HepG2 (cell line): Measurements from ENCODE around the gene UBL3. TPM values are rescaled to one million over a fixed set of nuclear protein-coding genes. Genes with fewer than 3 reads are reported as not detected.

Source experiments
- ATAC-seq: fragments of 200-7000 bp; cut with Tn5 transposase; 3 replicates; pipeline ENCODE4 v1.9.1; 2020; ENCODE audit warnings: mild to moderate bottlenecking, moderate library complexity
- BruUV-seq: library from RNA; stranded (reverse); fragments of 400-500 nt; replicated peaks from 2 replicates; lab custom pipeline; 2021; lab: Mats Ljungman, UMichigan
- CTCF ChIA-PET: fragments of 300-600 bp; formaldehyde crosslinking; extraction: SDS; loops from one replicate; lab custom pipeline; 2021; ENCODE audit warnings: low total read pairs, inconsistent platforms, low intra/inter-chr PET ratio; lab: Yijun Ruan, JAX
- POLR2A ChIA-PET: fragments of 350-600 bp; sonication (Branson Sonifier 250); formaldehyde crosslinking; loops from one replicate; lab custom pipeline; 2020; ENCODE audit warnings: antibody characterized with exemption, inconsistent platforms; lab: Yijun Ruan, JAX
- DNase-seq: peaks from one replicate; pipeline ENCODE4 v3.0.0-alpha.2; 2015; ENCODE audit warnings: low spot score
- FAIRE-seq: peaks from 3 replicates; lab custom pipeline; 2011; peaks lifted over from hg19 to GRCh38; lab: Jason Lieb, UNC
- H2AFZ ChIP-seq: one replicate; pipeline ENCODE4 v1.6.1; 2011; ENCODE audit warnings: low read length, inconsistent platforms
- H3K27ac ChIP-seq: fragments of 300-600 bp; 3 replicates; pipeline ENCODE4 v1.8.0; 2011; ENCODE audit warnings: mixed run types, mild to moderate bottlenecking, mixed read lengths, low read length, inconsistent platforms; ENCODE audit not compliant: insufficient read depth; ENCODE audit errors: extremely low read length
- H3K27me3 ChIP-seq, 2 experiments: fragments of 200-600 bp in 1 of 2; 2 replicates in 1 of 2; 3 replicates in 1 of 2; pipeline versions ENCODE4 v1.6.0 to v1.8.0; 2011; ENCODE audit warnings: low read length in 2 of 2, mild to moderate bottlenecking in 2 of 2, moderate library complexity in 2 of 2, inconsistent platforms in 1 of 2; ENCODE audit not compliant: insufficient read depth in 2 of 2, control insufficient read depth in 1 of 2
- H3K36me3 ChIP-seq, 2 experiments: fragments of 200-600 bp in 1 of 2; replicated peaks in 1 of 2; 2 replicates in 1 of 2; 3 replicates in 1 of 2; pipeline versions ENCODE4 v1.5.1 to v1.8.0; 2011; ENCODE audit warnings: low read length in 2 of 2, inconsistent platforms in 1 of 2; ENCODE audit not compliant: insufficient read depth in 2 of 2, control insufficient read depth in 1 of 2
- H3K4me1 ChIP-seq: 2 replicates; pipeline ENCODE4 v1.5.1; 2012; ENCODE audit warnings: low read length, inconsistent platforms; ENCODE audit not compliant: insufficient read depth
- H3K4me2 ChIP-seq: 2 replicates; pipeline ENCODE4 v1.6.0; 2011; ENCODE audit warnings: low read depth, low read length, inconsistent platforms
- H3K4me3 ChIP-seq, 3 experiments: fragments of 200-600 bp in 1 of 3; sonication (generic), shearing (Covaris generic) in 1 of 3; replicated peaks in 1 of 3; 2 replicates each; pipeline ENCODE4 v1.5.1; 2011 to 2016; ENCODE audit warnings: low read length in 3 of 3, inconsistent platforms in 2 of 3, low read depth in 2 of 3, mild to moderate bottlenecking in 2 of 3, control low read depth in 1 of 3, mixed read lengths in 1 of 3; ENCODE audit not compliant: insufficient read depth in 1 of 3
- H3K79me2 ChIP-seq: one replicate; pipeline ENCODE4 v1.6.1; 2011; ENCODE audit warnings: low read length, inconsistent platforms; ENCODE audit not compliant: insufficient read depth
- H3K9ac ChIP-seq: 2 replicates; pipeline ENCODE4 v1.6.0; 2011; ENCODE audit warnings: mild to moderate bottlenecking, low read depth, low read length, inconsistent platforms; ENCODE audit not compliant: insufficient read depth
- H3K9me3 ChIP-seq: 2 replicates; pipeline ENCODE4 v1.5.1; 2012; ENCODE audit warnings: mild to moderate bottlenecking, low read length
- H4K20me1 ChIP-seq: 2 replicates; pipeline ENCODE4 v1.6.0; 2011; ENCODE audit warnings: inconsistent platforms, mild to moderate bottlenecking, low read length, moderate library complexity; ENCODE audit not compliant: insufficient read depth
- FIP1L1 ChIP-seq: fragments of 200-400 bp; formaldehyde crosslinking; IDR thresholded peaks from 2 replicates; pipeline ENCODE4 v1.6.1; 2018; ENCODE audit warnings: low read depth, mild to moderate bottlenecking, low read length, moderate library complexity, borderline replicate concordance; ENCODE audit not compliant: insufficient read depth
- MEIS2 ChIP-seq: sonication (generic); formaldehyde crosslinking; IDR thresholded peaks from 2 replicates; pipeline ENCODE4 v1.9.0; 2021; ENCODE audit warnings: mild to moderate bottlenecking, missing genetic modification reagents
- NCOA5 ChIP-seq: sonication (generic); formaldehyde crosslinking; IDR thresholded peaks from 2 replicates; pipeline ENCODE4 v1.4.0; 2020; ENCODE audit warnings: missing genetic modification reagents
- SKIL ChIP-seq: sonication (generic); formaldehyde crosslinking; IDR thresholded peaks from 2 replicates; pipeline ENCODE4 v1.8.0; 2022; ENCODE audit warnings: missing genetic modification reagents, mild to moderate bottlenecking, moderate library complexity, borderline replicate concordance
- TEAD3 ChIP-seq: optimal IDR thresholded peaks from 2 replicates; pipeline ENCODE3; 2016; ENCODE audit warnings: borderline replicate concordance
- ZNF260 ChIP-seq: sonication (generic); formaldehyde crosslinking; IDR thresholded peaks from 2 replicates; pipeline ENCODE4 v1.4.0; 2020; ENCODE audit warnings: missing genetic modification reagents, low read depth, mild to moderate bottlenecking, borderline replicate concordance
- ZNF577 ChIP-seq: sonication (generic); formaldehyde crosslinking; IDR thresholded peaks from 2 replicates; pipeline ENCODE4 v1.4.0; 2020; ENCODE audit warnings: mild to moderate bottlenecking, low read depth, missing genetic modification reagents, borderline replicate concordance
- ZNF597 ChIP-seq: sonication (generic); formaldehyde crosslinking; IDR thresholded peaks from 2 replicates; pipeline ENCODE4 v1.5.0; 2020; ENCODE audit warnings: missing genetic modification reagents
- ZNF609 ChIP-seq: sonication (generic); formaldehyde crosslinking; IDR thresholded peaks from 2 replicates; pipeline ENCODE4 v1.4.0; 2020; ENCODE audit warnings: mild to moderate bottlenecking, missing genetic modification reagents, borderline replicate concordance
- ZNF724P ChIP-seq: sonication (generic); formaldehyde crosslinking; IDR thresholded peaks from 2 replicates; pipeline ENCODE4 v1.8.0; 2022; ENCODE audit warnings: missing genetic modification reagents, borderline replicate concordance
- WGBS: methylation state at CpG from one replicate; pipeline ENCODE4 v1.1.6; 2017; ENCODE audit warnings: low lambda C conversion rate; 5-methylcytosine and 5-hydroxymethylcytosine counted together
- in situ Hi-C: cut with HindIII; loops from 2 replicates; pipeline ENCODE4 v1.10.0; 2017; ENCODE audit warnings: low pct_unique_long_range_greater_than_20kb; ENCODE audit not compliant: extremely low pct_ligation_motif_present
- intact Hi-C: fragments of 100-400 bp; cut with micrococcal nuclease; formaldehyde crosslinking; loops from one replicate; pipeline ENCODE4 v1.10.0; 2022; ENCODE audit not compliant: unreplicated experiment
- polyA plus RNA-seq, 8 experiments: library from polyadenylated mRNA; depleted of rRNA in 3 of 8; stranded (reverse) in 7 of 8; unstranded in 1 of 8; fragments of >200 nt; fragmentation: Illumina TruSeq in 4 of 8; extraction: Trizol in 4 of 8; gene quantifications; 2 replicates each; pipeline versions ENCODE4 v1.2.1 to v1.2.3, GENCODE V29; 2011 to 2016; ENCODE audit warnings: low read depth in 4 of 8, missing spikeins in 1 of 8, mixed read lengths in 1 of 8; ENCODE audit not compliant: insufficient read depth in 1 of 8
- total RNA-seq, 5 experiments: library from RNA; depleted of rRNA; stranded (reverse); fragments of >200 nt; fragmentation: Illumina TruSeq; extraction: Trizol; gene quantifications; 2 replicates each; pipeline ENCODE4 v1.2.3, GENCODE V29; 2016; ENCODE audit warnings: low read depth in 1 of 5

The UBL3 gene
- total and polyA plus RNA-seq, 2 of the 13 experiments (the other 11 are each of a cell fraction or from before 2014, with no cell fraction given) = 7.4 to 9.6 TPM

- FAIRE-seq = no peak
- no peaks in the 10 kb centered on the region for H3K4me1 ChIP-seq
- TF ChIP-seq SKIL (CRISPR knock-in tag) = no peak
- TF ChIP-seq, all 625 proteins: peak for 0
- H3K79me2 ChIP-seq = peaks cover 22% of the 10 kb centered on the region
- WGBS = 96% methylated on average over 3 of the region's 3 CpGs
- no peak overlapping the region for H3K27ac ChIP-seq
- DNase-seq (no peak), ATAC-seq (no peak)
- BruUV-seq = no TSS peak
- H3K9ac ChIP-seq = no peak overlapping the region
- ChIA-PET POLR2A (no interaction called here), CTCF (no interaction called here)
- no peaks in the 10 kb centered on the region for H3K9me3 ChIP-seq
- intact Hi-C loops = no loop called here
- in situ Hi-C loops = no loop called here
- H3K27me3 ChIP-seq = no peaks in the 10 kb centered on the region
- no peak overlapping the region for H3K4me3 ChIP-seq
- no peaks in the 10 kb centered on the region for H3K36me3 ChIP-seq
- no peak overlapping the region for H2AFZ ChIP-seq
- H4K20me1 ChIP-seq = peaks cover 9% of the 10 kb centered on the region
- H3K4me2 ChIP-seq = no peak overlapping the region
Measured at GRCh38 chr13:29803221-29803620, 47.2 kb downstream of the UBL3 start.

GRCh38 chr13:29802621-29803020 lies 47.8 kb downstream of the UBL3 start:
- no peak overlapping the region for H3K27ac ChIP-seq
- CTCF ChIA-PET = no interaction called here
- in situ Hi-C loops = no loop called here
- H3K36me3 ChIP-seq = no peaks in the 10 kb centered on the region
- no peak overlapping the region for H3K9ac ChIP-seq
- POLR2A ChIA-PET = no interaction called here
- no peak overlapping the region for H3K4me2 ChIP-seq
- H3K9me3 ChIP-seq = no peaks in the 10 kb centered on the region
- WGBS = 95% methylated on average over 1 of the region's 1 CpG
- H3K4me1 ChIP-seq = no peaks in the 10 kb centered on the region
- ATAC-seq (no peak), FAIRE-seq (no peak), DNase-seq (no peak)
- BruUV-seq = no TSS peak
- intact Hi-C loops = no loop called here
- H2AFZ ChIP-seq = no peak overlapping the region
- H3K79me2 ChIP-seq = peaks cover 17% of the 10 kb centered on the region
- no peak overlapping the region for H3K4me3 ChIP-seq
- H4K20me1 ChIP-seq = peaks cover 9% of the 10 kb centered on the region
- H3K27me3 ChIP-seq = no peaks in the 10 kb centered on the region
- TF ChIP-seq ZNF577 (CRISPR knock-in tag) (no peak), ZNF609 (CRISPR knock-in tag) (no peak), ZNF260 (CRISPR knock-in tag) (no peak), NCOA5 (CRISPR knock-in tag) (no peak), FIP1L1 (no peak), TEAD3 (CRISPR knock-in tag) (no peak), ZNF724P (no peak), ZNF597 (CRISPR knock-in tag) (no peak), MEIS2 (CRISPR knock-in tag) (no peak)
